ENCODE results near the gene RARG.

DNA sequence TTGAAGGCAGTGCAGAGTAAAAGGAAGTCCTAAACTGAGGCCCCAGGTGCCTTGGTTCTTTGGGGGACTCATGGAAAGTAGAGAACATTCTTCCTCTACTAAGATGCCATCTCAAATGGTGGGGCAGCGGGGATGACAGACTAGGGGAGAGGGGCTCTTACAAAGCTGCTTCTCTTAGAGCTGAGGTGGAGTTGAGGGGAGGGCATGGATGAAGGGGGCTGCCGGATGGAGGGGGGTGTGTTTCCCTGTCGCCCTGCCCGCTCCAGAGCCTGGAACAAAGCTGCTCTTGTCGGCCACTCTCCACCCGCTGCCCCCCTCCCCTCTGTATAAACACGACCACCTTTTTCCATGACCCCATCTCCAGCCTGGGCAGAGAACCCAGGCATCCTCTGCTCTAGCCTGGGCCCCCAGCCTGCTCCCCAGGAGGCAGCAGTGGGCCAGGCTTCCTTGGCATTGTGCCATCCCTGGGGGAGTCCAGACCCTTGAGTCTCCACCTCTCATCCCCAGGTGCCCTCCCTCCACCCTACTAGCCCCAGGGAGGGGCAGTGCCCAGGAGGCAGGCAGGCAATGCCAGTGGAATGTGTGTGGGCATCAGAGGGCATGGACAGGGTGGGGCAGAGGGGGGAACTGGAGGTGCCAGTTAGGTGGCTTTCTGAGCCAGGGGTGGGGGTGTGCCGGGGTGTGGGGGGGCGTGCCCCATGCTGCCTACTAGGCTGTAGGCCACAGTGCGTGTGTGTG is 1.7 kb downstream of the RARG start:
- no peak for TF ChIP-seq POLR2A (IDR thresholded peaks at IDR 0.05)
- TF ChIP-seq, protein P1, sequence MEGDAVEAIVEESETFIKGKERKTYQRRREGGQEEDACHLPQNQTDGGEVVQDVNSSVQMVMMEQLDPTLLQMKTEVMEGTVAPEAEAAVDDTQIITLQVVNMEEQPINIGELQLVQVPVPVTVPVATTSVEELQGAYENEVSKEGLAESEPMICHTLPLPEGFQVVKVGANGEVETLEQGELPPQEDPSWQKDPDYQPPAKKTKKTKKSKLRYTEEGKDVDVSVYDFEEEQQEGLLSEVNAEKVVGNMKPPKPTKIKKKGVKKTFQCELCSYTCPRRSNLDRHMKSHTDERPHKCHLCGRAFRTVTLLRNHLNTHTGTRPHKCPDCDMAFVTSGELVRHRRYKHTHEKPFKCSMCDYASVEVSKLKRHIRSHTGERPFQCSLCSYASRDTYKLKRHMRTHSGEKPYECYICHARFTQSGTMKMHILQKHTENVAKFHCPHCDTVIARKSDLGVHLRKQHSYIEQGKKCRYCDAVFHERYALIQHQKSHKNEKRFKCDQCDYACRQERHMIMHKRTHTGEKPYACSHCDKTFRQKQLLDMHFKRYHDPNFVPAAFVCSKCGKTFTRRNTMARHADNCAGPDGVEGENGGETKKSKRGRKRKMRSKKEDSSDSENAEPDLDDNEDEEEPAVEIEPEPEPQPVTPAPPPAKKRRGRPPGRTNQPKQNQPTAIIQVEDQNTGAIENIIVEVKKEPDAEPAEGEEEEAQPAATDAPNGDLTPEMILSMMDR (IDR thresholded peaks at IDR 0.05): no peak

Measured in adrenal gland (tissue), 5 donors.